HG02870 (cell line): ENCODE results near the gene MYO16.

Experiments used
- ATAC-seq: cut with Tn5 transposase; IDR thresholded peaks from one replicate; pipeline ENCODE4 v1.9.1; 2021; ENCODE audit warnings: mild to moderate bottlenecking, moderate library complexity; ENCODE audit not compliant: unreplicated experiment

The MYO16 gene

GRCh38 chr13:109146393-109146792, 517.0 kb downstream of the MYO16 start:
- ATAC-seq = no peak

- ATAC-seq = no peak
Measured at GRCh38 chr13:109146912-109147647, 517.7 kb downstream of the MYO16 start.

- ATAC-seq = no peak
Measured at GRCh38 chr13:109148243-109148642, 518.8 kb downstream of the MYO16 start.

- no peak for ATAC-seq
Measured at GRCh38 chr13:109150696-109151095, 521.3 kb downstream of the MYO16 start.

- ATAC-seq = no peak
Measured at GRCh38 chr13:109151255-109151654, 521.8 kb downstream of the MYO16 start.

GRCh38 chr13:109151696-109152095, 522.3 kb downstream of the MYO16 start:
- no peak for ATAC-seq

GRCh38 chr13:109152311-109152820, 523.0 kb downstream of the MYO16 start:
- no peak for ATAC-seq

- ATAC-seq = no peak
Measured at GRCh38 chr13:109152941-109153340, 523.5 kb downstream of the MYO16 start.

- ATAC-seq = no peak
Measured at GRCh38 chr13:109154146-109154545, 524.7 kb downstream of the MYO16 start.

- no peak for ATAC-seq
Measured at GRCh38 chr13:109154546-109154945, 525.1 kb downstream of the MYO16 start.

- no peak for ATAC-seq
Measured at GRCh38 chr13:109154966-109155761, 525.8 kb downstream of the MYO16 start.

GRCh38 chr13:109156181-109156935, 526.9 kb downstream of the MYO16 start:
- no peak for ATAC-seq

- ATAC-seq = no peak
Measured at GRCh38 chr13:109157275-109157674, 527.9 kb downstream of the MYO16 start.

GRCh38 chr13:109158383-109158782, 529.0 kb downstream of the MYO16 start:
- no peak for ATAC-seq

- no peak for ATAC-seq
Measured at GRCh38 chr13:109159650-109160309, 530.4 kb downstream of the MYO16 start.

- no peak for ATAC-seq
Measured at GRCh38 chr13:109160357-109160756, 530.9 kb downstream of the MYO16 start.

- peak; percentile 12 for ATAC-seq
Measured at GRCh38 chr13:109160887-109161669, 531.7 kb downstream of the MYO16 start.

GRCh38 chr13:109162248-109163036, 533.0 kb downstream of the MYO16 start:
- ATAC-seq = peak; percentile 94

- ATAC-seq = no peak
Measured at GRCh38 chr13:109163037-109163379, 533.6 kb downstream of the MYO16 start.
